GM12878 (cell line): ENCODE measurements around the gene LHFPL2. TPM values are rescaled to one million over a fixed set of nuclear protein-coding genes. Genes with fewer than 3 reads are reported as not detected.

ENCODE experiments used
- ATAC-seq: fragments of 200-7000 bp; cut with Tn5 transposase; 3 replicates; pipeline ENCODE4 v1.9.1; 2020; ENCODE audit warnings: mild to moderate bottlenecking, moderate library complexity
- BruUV-seq: library from RNA; stranded (reverse); fragments of 400-500 nt; replicated peaks from 2 replicates; lab custom pipeline; 2021; lab: Mats Ljungman, UMichigan
- CTCF ChIA-PET: fragments of 300-600 bp; sonication (Branson Sonifier 250); formaldehyde crosslinking; extraction: SDS; loops from one replicate; lab custom pipeline; 2021; ENCODE audit warnings: inconsistent platforms; lab: Yijun Ruan, JAX
- POLR2A ChIA-PET: fragments of 350-600 bp; formaldehyde crosslinking; extraction: SDS; loops from one replicate; lab custom pipeline; 2021; ENCODE audit warnings: inconsistent platforms; lab: Charles Lee
- RAD21 ChIA-PET: fragments of 300-600 bp; sonication (Branson Sonifier 250); formaldehyde crosslinking; loops from one replicate; lab custom pipeline; 2023; ENCODE audit warnings: antibody characterized with exemption; ENCODE audit not compliant: unreplicated experiment; lab: Charles Lee
- SMC1A ChIA-PET: fragments of 300-600 bp; sonication (Branson Sonifier 250); formaldehyde crosslinking; loops from one replicate; lab custom pipeline; 2023; ENCODE audit not compliant: unreplicated experiment, uncharacterized antibody; lab: Charles Lee
- DNase-seq: peaks from one replicate; pipeline ENCODE4 v3.0.0-alpha.2; 2011; ENCODE audit warnings: low read depth, low spot score
- FAIRE-seq: peaks from 3 replicates; lab custom pipeline; 2011; peaks lifted over from hg19 to GRCh38; lab: Jason Lieb, UNC
- H2AFZ ChIP-seq: 2 replicates; pipeline ENCODE4 v1.6.0; 2011; ENCODE audit warnings: low read depth, low read length, control low read depth; ENCODE audit not compliant: control insufficient read depth
- H3K27ac ChIP-seq: 2 replicates; pipeline ENCODE4 v1.5.1; 2011; ENCODE audit warnings: control low read depth; ENCODE audit not compliant: control insufficient read depth, insufficient read depth
- H3K27me3 ChIP-seq, 2 experiments: replicated peaks in 1 of 2; 2 replicates each; pipeline versions ENCODE4 v1.6.0 to v1.6.1; 2011; ENCODE audit warnings: low read length in 1 of 2; ENCODE audit not compliant: control insufficient read depth in 2 of 2, insufficient read depth in 2 of 2
- H3K36me3 ChIP-seq, 2 experiments: 2 replicates each; pipeline ENCODE4 v1.5.1; 2011; ENCODE audit warnings: low read length in 1 of 2; ENCODE audit not compliant: control insufficient read depth in 2 of 2, insufficient read depth in 2 of 2
- H3K4me1 ChIP-seq: 2 replicates; pipeline ENCODE4 v1.6.1; 2011; ENCODE audit warnings: mild to moderate bottlenecking, low read length, moderate library complexity, mixed read lengths; ENCODE audit not compliant: control insufficient read depth, insufficient read depth
- H3K4me2 ChIP-seq: 2 replicates; pipeline ENCODE4 v1.6.0; 2011; ENCODE audit warnings: control low read depth; ENCODE audit not compliant: control insufficient read depth, insufficient read depth
- H3K4me3 ChIP-seq: fragments of 200-600 bp; sonication (generic); 2 replicates; pipeline ENCODE4 v1.5.1; 2016
- H3K79me2 ChIP-seq: 2 replicates; pipeline ENCODE4 v1.6.0; 2011; ENCODE audit warnings: low read length; ENCODE audit not compliant: control insufficient read depth, insufficient read depth
- H3K9ac ChIP-seq: 2 replicates; pipeline ENCODE4 v1.8.0; 2011; ENCODE audit warnings: low read length, control low read depth, mixed read lengths; ENCODE audit not compliant: control insufficient read depth, insufficient read depth
- H3K9me3 ChIP-seq: replicated peaks from 3 replicates; pipeline ENCODE4 v1.5.1; 2011; ENCODE audit warnings: mild to moderate bottlenecking, low read length; ENCODE audit not compliant: control insufficient read depth, insufficient read depth
- H4K20me1 ChIP-seq: 2 replicates; pipeline ENCODE4 v1.6.0; 2011; ENCODE audit not compliant: control insufficient read depth, insufficient read depth
- BCL11A ChIP-seq: IDR thresholded peaks from 2 replicates; pipeline ENCODE4 v1.6.1; 2011; ENCODE audit warnings: low read depth, low read length
- CEBPZ ChIP-seq: fragments of 150-350 bp; IDR thresholded peaks from 2 replicates; pipeline ENCODE4 v1.6.1; 2016; ENCODE audit warnings: low read depth, low read length
- CHD2 ChIP-seq: IDR thresholded peaks from 2 replicates; pipeline ENCODE4 v1.6.1; 2011; ENCODE audit warnings: low read depth, low read length, improper control_type of control experiment, borderline replicate concordance
- EED ChIP-seq: sonication (generic); IDR thresholded peaks from 2 replicates; pipeline ENCODE4 v1.6.1; 2016; ENCODE audit warnings: antibody characterized with exemption, low read depth
- NR2C2 ChIP-seq: IDR thresholded peaks from 2 replicates; pipeline ENCODE4 v1.6.1; 2011; ENCODE audit warnings: borderline replicate concordance, low read depth; ENCODE audit not compliant: control insufficient read depth, insufficient read length
- PML ChIP-seq: IDR thresholded peaks from 2 replicates; pipeline ENCODE4 v1.6.1; 2012; ENCODE audit warnings: low read length, inconsistent platforms
- SIN3A ChIP-seq: IDR thresholded peaks from 2 replicates; pipeline ENCODE4 v1.6.1; 2012; ENCODE audit warnings: low read depth, low read length, improper control_type of control experiment
- ZBED1 ChIP-seq: IDR thresholded peaks from 2 replicates; pipeline ENCODE4 v1.6.1; 2016; ENCODE audit warnings: borderline replicate concordance
- WGBS: methylation state at CpG from one replicate; pipeline ENCODE4 v1.1.6; 2016; ENCODE audit warnings: low lambda C conversion rate; ENCODE audit not compliant: insufficient replicate concordance, insufficient coverage; ENCODE audit errors: missing lambda C conversion rate; 5-methylcytosine and 5-hydroxymethylcytosine counted together
- in situ Hi-C: fragments of 300-500 bp; cut with MboI; formaldehyde crosslinking; loops from 9 replicates; pipeline ENCODE4 v1.14.3; 2018; ENCODE audit warnings: mixed read lengths
- intact Hi-C: fragments of 100-400 bp; cut with micrococcal nuclease; formaldehyde crosslinking; loops from one replicate; pipeline ENCODE4 v1.14.2; 2022; ENCODE audit not compliant: unreplicated experiment
- polyA plus RNA-seq, 11 experiments: library from polyadenylated mRNA; depleted of rRNA in 4 of 11; unstranded in 6 of 11; stranded (reverse) in 5 of 11; fragments of >200 nt; fragmentation: Nextera tagmentation in 4 of 11; fragmentation: Illumina TruSeq in 1 of 11; extraction: Ambion mirVana in 4 of 11; extraction: Trizol in 1 of 11; gene quantifications; 1 replicate in 1 of 11; 2 replicates in 10 of 11; pipeline versions ENCODE4 v1.2.1 to v1.2.3, GENCODE V29; 2011 to 2016; ENCODE audit warnings: inconsistent platforms in 2 of 11, missing spikeins in 2 of 11, low read depth in 1 of 11
- total RNA-seq, 4 experiments: library from RNA; depleted of rRNA in 3 of 4; stranded (reverse); fragments of >200 nt in 3 of 4; fragmentation: Illumina TruSeq in 1 of 4; extraction: Trizol in 1 of 4; gene quantifications; 2 replicates each; pipeline versions ENCODE4 v1.2.1 to v1.2.3, GENCODE V29; 2013 to 2021
- TF ChIP-seq, protein P1 (sequence below): IDR thresholded peaks from 2 replicates; pipeline ENCODE4 v1.6.1; 2011; ENCODE audit warnings: borderline replicate concordance, low read depth, mild to moderate bottlenecking, moderate library complexity, low read length; ENCODE audit not compliant: insufficient read depth, poor library complexity, severe bottlenecking

Gene LHFPL2
- total and polyA plus RNA-seq, 10 of the 15 experiments (the other 5 are each of a cell fraction or from before 2014, with no cell fraction given), result 4.1 to 21.8 (median 12.5) TPM

DNA sequence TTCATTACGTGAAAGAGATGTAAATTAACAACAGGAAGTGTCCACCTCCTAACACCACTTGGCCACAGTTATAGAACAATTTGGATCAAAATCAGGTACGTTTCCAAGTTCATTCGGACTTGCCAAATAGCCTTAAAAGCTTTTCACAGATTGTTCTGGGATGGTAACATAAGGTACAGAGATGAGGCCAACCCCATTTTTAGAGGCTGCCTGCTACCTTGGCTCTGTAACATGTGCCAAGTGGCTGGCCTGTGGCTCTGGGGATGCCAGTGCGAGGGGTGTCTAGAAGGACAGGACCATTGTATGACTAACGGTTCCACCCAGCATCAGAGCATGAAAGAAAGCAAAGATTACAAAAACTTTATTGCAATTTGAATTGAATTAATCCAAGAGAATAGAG is 91.0 kb downstream of the LHFPL2 start:
- Histone ChIP-seq H3K79me2 (no peaks in the 10 kb centered on the region), H3K27me3 (no peaks in the 10 kb centered on the region), H4K20me1 (no peaks in the 10 kb centered on the region), H3K9me3 (no peaks in the 10 kb centered on the region), H3K4me1 (peaks cover 4% of the 10 kb centered on the region; the same call in 1 of the 2 replicates), H3K9ac (no peak overlapping the region), H3K27ac (no peak overlapping the region), H2AFZ (no peak overlapping the region), H3K4me3 (no peak overlapping the region), H3K36me3 (peaks cover 2 to 4% of the 10 kb centered on the region in 2 experiments; a peak in 3 of 4 replicates), H3K4me2 (no peak overlapping the region)
- no peak for FAIRE-seq
- DNase-seq, result no peak
- TF ChIP-seq SIN3A (no peak), BCL11A (no peak), CHD2 (no peak), EED (no peak), ZBED1 (no peak), NR2C2 (no peak), PML (no peak), CEBPZ (no peak)
- TF ChIP-seq, protein P1, sequence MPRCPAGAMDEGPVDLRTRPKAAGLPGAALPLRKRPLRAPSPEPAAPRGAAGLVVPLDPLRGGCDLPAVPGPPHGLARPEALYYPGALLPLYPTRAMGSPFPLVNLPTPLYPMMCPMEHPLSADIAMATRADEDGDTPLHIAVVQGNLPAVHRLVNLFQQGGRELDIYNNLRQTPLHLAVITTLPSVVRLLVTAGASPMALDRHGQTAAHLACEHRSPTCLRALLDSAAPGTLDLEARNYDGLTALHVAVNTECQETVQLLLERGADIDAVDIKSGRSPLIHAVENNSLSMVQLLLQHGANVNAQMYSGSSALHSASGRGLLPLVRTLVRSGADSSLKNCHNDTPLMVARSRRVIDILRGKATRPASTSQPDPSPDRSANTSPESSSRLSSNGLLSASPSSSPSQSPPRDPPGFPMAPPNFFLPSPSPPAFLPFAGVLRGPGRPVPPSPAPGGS, result no peak
- CTCF ChIA-PET, result interaction anchor here (1.0 to 1.1 kb wide), 2 partner anchors 9 to 342 kb away, joined by 3 to 6 read pairs; no protein-coding TSS in a partner anchor
- 99% methylated on average over 5 of the region's 5 CpGs for WGBS
- ATAC-seq, result no peak
- POLR2A ChIA-PET, result interaction anchor here (1.2 kb wide), 1 partner anchor 9 kb away, joined by 5 read pairs; no protein-coding TSS in a partner anchor
- RAD21 ChIA-PET, result interaction anchor here (0.6 kb wide), 1 partner anchor 36 kb away, joined by 3 read pairs; no protein-coding TSS in a partner anchor
- SMC1A ChIA-PET, result interaction anchor here (1.3 to 3.7 kb wide), 3 partner anchors 10 to 35 kb away, joined by 4 to 18 read pairs (median 7); no protein-coding TSS in a partner anchor
- in situ Hi-C loops, result no loop called here
- BruUV-seq, result no TSS peak
- intact Hi-C loops, result no loop called here
